Right lobe of liver (tissue), 4 donors: ENCODE measurements around the gene CPNE7.

Experiments used
- POLR2A ChIP-seq: fragments of 450-650 bp; IDR thresholded peaks from one replicate; pipeline ENCODE4 v1.6.1; 2017; ENCODE audit warnings: antibody characterized with exemption, mild to moderate bottlenecking
- TF ChIP-seq, protein P1 (sequence below), 4 donors: fragments of 200-600 bp in 3 of 4; fragments of 450-650 bp in 1 of 4; IDR thresholded peaks; one replicate each; pipeline versions ENCODE4 v1.5.1 to v1.8.0; 2016 to 2022; ENCODE audit warnings: antibody characterized with exemption in 4 of 4, mild to moderate bottlenecking in 2 of 4
- donor health status: DM: no; HTN: no; CAD: no.
- donor health status: DM: no; HTN: no; CAD: no.
- donor health status: DM: no; HTN: yes; CAD: no.

DNA sequence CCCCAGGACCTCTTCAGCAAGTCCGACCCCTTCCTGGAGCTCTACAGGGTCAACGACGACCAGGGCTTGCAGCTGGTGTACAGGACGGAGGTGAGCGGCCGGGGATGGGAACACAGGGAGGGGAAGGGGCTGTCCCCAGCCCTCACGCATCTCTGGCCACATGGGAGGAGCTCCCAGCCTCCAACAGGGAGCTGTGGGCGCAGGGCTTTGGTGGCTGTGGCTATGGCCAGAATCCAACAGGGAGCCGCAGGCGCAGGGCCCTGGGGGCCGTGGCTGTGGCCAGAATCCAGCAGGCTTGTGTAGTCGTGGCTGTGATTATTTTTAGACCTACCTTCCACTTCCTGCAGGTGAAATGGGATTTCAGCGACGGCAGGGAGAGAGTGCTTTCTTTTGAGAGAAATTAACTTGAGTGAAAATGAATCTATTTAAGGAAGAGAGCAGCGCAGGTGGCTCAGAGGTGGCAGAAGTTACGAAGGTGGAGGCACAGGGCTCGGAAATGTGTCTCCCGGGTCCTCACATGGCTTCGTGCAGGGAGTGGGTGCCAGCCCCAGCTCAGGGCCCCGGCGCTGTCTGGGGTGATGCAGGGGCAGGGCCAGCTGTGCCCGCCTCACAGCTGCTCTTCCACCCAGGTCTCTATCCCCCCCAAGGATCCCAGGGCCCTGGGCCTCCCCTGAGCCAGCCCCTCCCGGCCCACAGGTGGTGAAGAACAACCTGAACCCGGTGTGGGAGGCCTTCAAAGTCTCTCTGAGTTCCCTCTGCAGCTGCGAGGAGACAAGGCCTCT, 9.4 kb downstream of the CPNE7 start:
- TF ChIP-seq, protein P1, sequence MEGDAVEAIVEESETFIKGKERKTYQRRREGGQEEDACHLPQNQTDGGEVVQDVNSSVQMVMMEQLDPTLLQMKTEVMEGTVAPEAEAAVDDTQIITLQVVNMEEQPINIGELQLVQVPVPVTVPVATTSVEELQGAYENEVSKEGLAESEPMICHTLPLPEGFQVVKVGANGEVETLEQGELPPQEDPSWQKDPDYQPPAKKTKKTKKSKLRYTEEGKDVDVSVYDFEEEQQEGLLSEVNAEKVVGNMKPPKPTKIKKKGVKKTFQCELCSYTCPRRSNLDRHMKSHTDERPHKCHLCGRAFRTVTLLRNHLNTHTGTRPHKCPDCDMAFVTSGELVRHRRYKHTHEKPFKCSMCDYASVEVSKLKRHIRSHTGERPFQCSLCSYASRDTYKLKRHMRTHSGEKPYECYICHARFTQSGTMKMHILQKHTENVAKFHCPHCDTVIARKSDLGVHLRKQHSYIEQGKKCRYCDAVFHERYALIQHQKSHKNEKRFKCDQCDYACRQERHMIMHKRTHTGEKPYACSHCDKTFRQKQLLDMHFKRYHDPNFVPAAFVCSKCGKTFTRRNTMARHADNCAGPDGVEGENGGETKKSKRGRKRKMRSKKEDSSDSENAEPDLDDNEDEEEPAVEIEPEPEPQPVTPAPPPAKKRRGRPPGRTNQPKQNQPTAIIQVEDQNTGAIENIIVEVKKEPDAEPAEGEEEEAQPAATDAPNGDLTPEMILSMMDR (IDR thresholded peaks at IDR 0.05): no peak
- no peak for TF ChIP-seq POLR2A
